ENCODE measurements around the gene MIF4GD.

- TF ChIP-seq CTCF (IDR thresholded peaks at IDR 0.05; ENCODE audit: low read depth, low read length, poor library complexity, severe bottlenecking) (no peak), EZH2phosphoT487 (IDR thresholded peaks at IDR 0.05; ENCODE audit: borderline replicate concordance, low read length) (no peak)
Measured at GRCh38 chr17:75232786-75233185, 38.2 kb downstream of the MIF4GD start.

Data from DOHH2 (cell line).